Muscle layer of duodenum (tissue), 2 donors: ENCODE results near the gene HIC2.
"Not testable (repeated sequence)": the region's sequence is repeated elsewhere in the genome, so short reads cannot be mapped to it uniquely, and the experiment has no call there.

Source experiments
- H3K27ac ChIP-seq: one replicate; pipeline ENCODE4 v1.7.0; 2013; ENCODE audit warnings: mild to moderate bottlenecking, low read length
- H3K27me3 ChIP-seq: one replicate; pipeline ENCODE4 v1.7.0; 2013; ENCODE audit warnings: low read depth, mild to moderate bottlenecking, control low read depth, low read length
- H3K36me3 ChIP-seq, 2 donors: one replicate each; pipeline ENCODE4 v1.7.0; 2013; ENCODE audit warnings: low read length in 2 of 2, control low read depth in 1 of 2, mild to moderate bottlenecking in 1 of 2; ENCODE audit not compliant: insufficient read depth in 2 of 2, control insufficient read depth in 1 of 2
- H3K4me1 ChIP-seq, 2 donors: one replicate each; pipeline ENCODE4 v1.7.0; 2013; ENCODE audit warnings: low read length in 2 of 2, mild to moderate bottlenecking in 2 of 2, control low read depth in 1 of 2, moderate library complexity in 1 of 2; ENCODE audit not compliant: insufficient read depth in 2 of 2, control insufficient read depth in 1 of 2
- H3K4me3 ChIP-seq, 2 donors: one replicate each; pipeline ENCODE4 v1.7.0; 2013; ENCODE audit warnings: low read length in 2 of 2, low read depth in 1 of 2, mild to moderate bottlenecking in 1 of 2
- H3K9me3 ChIP-seq, 2 donors: one replicate each; pipeline ENCODE4 v1.7.0; 2013; ENCODE audit warnings: low read length in 2 of 2, control low read depth in 1 of 2, mild to moderate bottlenecking in 1 of 2; ENCODE audit not compliant: control insufficient read depth in 1 of 2
- donor health status: healthy.

The HIC2 gene

GRCh38 chr22:21440676-21441075 is 23.5 kb downstream of the HIC2 start:
- H3K36me3 ChIP-seq, H3K4me3 ChIP-seq, H3K27ac ChIP-seq, H3K4me1 ChIP-seq, H3K27me3 ChIP-seq, H3K9me3 ChIP-seq: not testable (repeated sequence)

- H3K36me3 ChIP-seq: peaks cover 0 to 14% of the 10 kb centered on the region in 2 donors
- H3K4me1 ChIP-seq, H3K9me3 ChIP-seq, H3K27ac ChIP-seq, H3K4me3 ChIP-seq, H3K27me3 ChIP-seq: not testable (repeated sequence)
These were observed 24.0 kb downstream of the HIC2 start for GRCh38 chr22:21441170-21441569.

GRCh38 chr22:21442123-21442522 is 25.0 kb downstream of the HIC2 start:
- not testable (repeated sequence) for H3K27ac ChIP-seq

GRCh38 chr22:21442646-21443045 is 25.5 kb downstream of the HIC2 start:
- peaks cover 0 to 28% of the 10 kb centered on the region in 2 donors for H3K36me3 ChIP-seq
- not testable (repeated sequence) for H3K4me1 ChIP-seq, H3K27ac ChIP-seq, H3K9me3 ChIP-seq, H3K4me3 ChIP-seq, H3K27me3 ChIP-seq

More at GRCh38 chr22:21442123-21442522, 25.0 kb downstream of the HIC2 start:
- H3K4me3 ChIP-seq, H3K4me1 ChIP-seq, H3K9me3 ChIP-seq, H3K27me3 ChIP-seq: not testable (repeated sequence)
- peaks cover 0 to 23% of the 10 kb centered on the region in 2 donors for H3K36me3 ChIP-seq

GRCh38 chr22:21443057-21443734 is 26.0 kb downstream of the HIC2 start:
- Histone ChIP-seq H3K27ac (no peak overlapping the region), H3K4me3 (no peak overlapping the region), H3K4me1 (no peaks in the 10 kb centered on the region), H3K36me3 (peaks cover 0 to 28% of the 10 kb centered on the region in 2 donors), H3K27me3 (no peaks in the 10 kb centered on the region), H3K9me3 (no peaks in the 10 kb centered on the region)

GRCh38 chr22:21443735-21444421 is 26.7 kb downstream of the HIC2 start:
- H3K36me3 ChIP-seq: peaks cover 0 to 28% of the 10 kb centered on the region in 2 donors
- no peaks in the 10 kb centered on the region for H3K9me3 ChIP-seq
- no peak overlapping the region for H3K4me3 ChIP-seq
- H3K27ac ChIP-seq: no peak overlapping the region
- no peaks in the 10 kb centered on the region for H3K27me3 ChIP-seq
- H3K4me1 ChIP-seq: no peaks in the 10 kb centered on the region

- Histone ChIP-seq H3K4me1 (no peaks in the 10 kb centered on the region), H3K4me3 (no peak overlapping the region), H3K27me3 (no peaks in the 10 kb centered on the region), H3K36me3 (peaks cover 0 to 28% of the 10 kb centered on the region in 2 donors), H3K27ac (no peak overlapping the region), H3K9me3 (no peaks in the 10 kb centered on the region)
These were observed 27.7 kb downstream of the HIC2 start for GRCh38 chr22:21444701-21445436.

GRCh38 chr22:21445437-21446127 is 28.4 kb downstream of the HIC2 start:
- H3K36me3 ChIP-seq: peaks cover 0 to 28% of the 10 kb centered on the region in 2 donors
- H3K9me3 ChIP-seq: no peaks in the 10 kb centered on the region
- H3K27ac ChIP-seq: no peak overlapping the region
- H3K27me3 ChIP-seq: no peaks in the 10 kb centered on the region
- no peak overlapping the region for H3K4me3 ChIP-seq
- H3K4me1 ChIP-seq: no peaks in the 10 kb centered on the region

GRCh38 chr22:21446128-21446826 is 29.1 kb downstream of the HIC2 start:
- Histone ChIP-seq H3K9me3 (no peaks in the 10 kb centered on the region), H3K4me1 (no peaks in the 10 kb centered on the region), H3K27ac (no peak overlapping the region), H3K36me3 (peaks cover 0 to 28% of the 10 kb centered on the region in 2 donors), H3K4me3 (no peak overlapping the region), H3K27me3 (no peaks in the 10 kb centered on the region)

- H3K4me1 ChIP-seq: no peaks in the 10 kb centered on the region
- peaks cover 0 to 28% of the 10 kb centered on the region in 2 donors for H3K36me3 ChIP-seq
- H3K27me3 ChIP-seq: no peaks in the 10 kb centered on the region
- no peaks in the 10 kb centered on the region for H3K9me3 ChIP-seq
- H3K4me3 ChIP-seq: no peak overlapping the region
- H3K27ac ChIP-seq: no peak overlapping the region
These were observed 29.9 kb downstream of the HIC2 start for GRCh38 chr22:21446827-21447690.
